ENCODE results near the gene ZFR.

Gene ZFR

DNA sequence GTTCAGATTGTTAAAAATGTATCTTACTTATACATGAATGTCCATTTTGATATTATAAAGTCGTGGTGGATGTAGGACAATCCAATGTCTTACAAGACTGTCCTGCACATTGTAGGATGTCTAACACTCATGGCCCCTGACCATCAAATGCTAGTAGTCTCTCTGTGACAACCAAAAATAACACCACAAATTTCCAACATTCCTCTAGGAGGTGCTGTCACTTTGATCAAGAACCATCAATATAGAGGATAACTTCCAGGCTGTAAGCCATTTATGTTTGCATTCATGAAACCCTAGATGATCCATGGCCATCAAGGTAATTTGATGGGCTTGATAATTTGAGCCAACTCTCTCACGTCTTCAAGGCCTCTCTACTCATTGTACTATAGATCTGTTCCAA, 20.5 kb upstream of the ZFR start:
- DNase-seq (ENCODE audit: low read depth), result no peak
- H3K4me3 ChIP-seq (ENCODE audit: low read depth, low read length), result no peak overlapping the region
- no peak for TF ChIP-seq CTCF (IDR thresholded peaks at IDR 0.05; ENCODE audit: control insufficient read depth, extremely low read depth, insufficient read depth)

DNA sequence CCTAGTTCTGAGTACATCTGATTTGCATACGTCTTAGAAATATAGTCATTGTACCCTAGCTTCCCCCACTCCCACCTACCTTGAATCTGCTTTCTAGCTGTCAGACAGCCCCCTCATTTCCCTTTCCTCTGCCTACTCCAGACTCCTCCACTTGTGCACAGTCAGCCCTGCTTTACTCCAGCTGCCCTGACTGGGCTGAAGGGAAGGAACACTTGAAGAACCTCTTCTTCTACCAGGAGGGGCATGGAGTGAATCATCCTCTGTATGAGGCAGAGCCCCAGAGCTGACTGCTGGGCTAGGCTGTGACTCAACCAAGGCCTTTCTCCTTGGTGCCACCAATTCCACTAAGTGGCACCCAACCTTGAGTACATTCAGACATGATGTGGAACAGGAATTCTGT, 18.1 kb upstream of the ZFR start:
- no peak for TF ChIP-seq CTCF (IDR thresholded peaks at IDR 0.05; ENCODE audit: control insufficient read depth, extremely low read depth, insufficient read depth)
- no peak overlapping the region for H3K4me3 ChIP-seq (ENCODE audit: low read depth, low read length)
- no peak for DNase-seq (ENCODE audit: low read depth)

DNA sequence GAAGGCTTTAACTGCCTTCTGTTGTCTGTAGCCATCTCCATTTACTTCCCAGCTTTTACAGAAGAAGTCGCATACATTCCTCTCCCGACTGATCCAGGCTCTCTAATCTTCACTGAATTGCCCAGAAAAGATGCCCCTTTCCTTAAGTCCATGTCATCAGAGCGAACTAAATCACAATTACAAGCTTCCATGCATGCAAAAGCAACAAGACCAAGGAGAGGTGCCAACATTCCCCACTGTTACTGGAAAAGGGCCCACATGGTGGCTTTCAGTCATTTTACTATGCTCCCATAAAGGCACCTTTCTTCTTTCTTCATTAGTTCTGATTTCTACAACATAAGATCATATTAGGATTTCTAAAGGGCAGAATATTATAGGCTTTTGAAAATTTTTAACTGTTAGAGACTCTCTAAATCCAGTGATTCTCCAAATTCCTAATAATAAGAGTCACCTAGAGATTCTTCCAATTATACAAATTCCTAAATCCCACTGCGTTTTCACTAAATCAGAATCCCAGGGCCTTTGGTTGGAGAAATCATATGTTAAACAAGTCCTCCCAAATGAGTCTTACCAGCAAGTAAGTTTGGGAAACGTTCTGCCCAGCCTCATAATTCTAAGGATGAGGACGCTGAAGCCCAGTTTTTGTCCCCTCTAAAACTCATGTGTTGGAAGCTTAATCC, 17.0 kb upstream of the ZFR start:
- no peak for TF ChIP-seq CTCF (IDR thresholded peaks at IDR 0.05; ENCODE audit: control insufficient read depth, extremely low read depth, insufficient read depth)
- H3K4me3 ChIP-seq (ENCODE audit: low read depth, low read length), result no peak overlapping the region
- DNase-seq (ENCODE audit: low read depth), result no peak

GRCh38 chr5:32460702-32461101, 16.2 kb upstream of the ZFR start:
- no peak for DNase-seq (ENCODE audit: low read depth)
- TF ChIP-seq CTCF (IDR thresholded peaks at IDR 0.05; ENCODE audit: control insufficient read depth, extremely low read depth, insufficient read depth), result no peak
- no peak overlapping the region for H3K4me3 ChIP-seq (ENCODE audit: low read depth, low read length)

DNA sequence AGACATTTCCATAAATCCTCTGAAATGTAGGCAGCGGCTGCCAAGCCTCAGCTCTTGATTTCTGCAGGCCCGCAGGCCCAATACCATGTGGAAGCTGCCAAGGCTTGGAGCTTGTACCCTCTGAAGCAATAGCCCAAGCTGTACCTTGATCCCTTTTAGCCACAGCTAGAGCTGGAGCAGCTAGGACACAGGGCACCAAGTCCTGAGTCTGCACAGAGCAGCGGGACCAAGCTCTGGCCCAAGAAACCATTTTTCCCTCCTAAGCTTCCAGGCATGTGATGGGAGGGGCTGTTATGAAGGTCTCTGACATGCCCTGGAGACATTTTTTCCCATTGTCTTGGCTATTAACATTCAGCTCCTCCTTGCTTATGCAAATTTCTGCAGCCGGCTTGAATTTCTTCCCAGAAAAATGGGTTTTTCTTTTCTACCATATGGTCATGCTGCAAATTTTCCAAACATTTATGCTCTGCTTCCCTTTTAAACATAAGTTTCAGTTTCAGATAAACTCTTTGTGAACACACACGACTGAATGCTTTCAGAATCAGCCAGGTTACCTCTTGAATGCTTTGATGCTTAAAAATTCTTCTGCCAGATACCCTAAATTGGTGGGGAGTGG, 14.4 kb upstream of the ZFR start:
- TF ChIP-seq CTCF (IDR thresholded peaks at IDR 0.05; ENCODE audit: control insufficient read depth, extremely low read depth, insufficient read depth), result no peak

GRCh38 chr5:32455311-32455710, 10.8 kb upstream of the ZFR start:
- DNase-seq (ENCODE audit: low read depth), result no peak

More for the DNA sequence above, 14.4 kb upstream of the ZFR start:
- H3K4me3 ChIP-seq (ENCODE audit: low read depth, low read length), result no peak overlapping the region
- no peak for DNase-seq (ENCODE audit: low read depth)

More at GRCh38 chr5:32455311-32455710, 10.8 kb upstream of the ZFR start:
- no peak for TF ChIP-seq CTCF (IDR thresholded peaks at IDR 0.05; ENCODE audit: control insufficient read depth, extremely low read depth, insufficient read depth)
- no peak overlapping the region for H3K4me3 ChIP-seq (ENCODE audit: low read depth, low read length)
